Gastrocnemius medialis (tissue), 4 donors: ENCODE results near the gene GUCY2D. TPM values are rescaled to one million over a fixed set of nuclear protein-coding genes. Genes with fewer than 3 reads are reported as not detected.

Experiments
- ATAC-seq, 2 donors: fragments of 150-250 bp; one replicate each; pipeline ENCODE4 v1.9.1; 2016
- DNase-seq, 2 donors: peaks; one replicate each; pipeline ENCODE4 v3.0.0-alpha.2; 2019
- H3K27ac ChIP-seq, 4 donors: fragments of 200-600 bp; sonication (generic); 1 replicate in 1 of 4; 2 replicates in 3 of 4; pipeline ENCODE4 v1.5.1; 2016 to 2018; ENCODE audit warnings: mild to moderate bottlenecking in 2 of 4, moderate library complexity in 1 of 4
- H3K27me3 ChIP-seq, 3 donors: fragments of 200-600 bp; sonication (generic) in 2 of 3; 1 replicate in 1 of 3; 2 replicates in 2 of 3; pipeline versions ENCODE4 v1.5.1 to v1.6.0; 2016 to 2019; ENCODE audit warnings: mild to moderate bottlenecking in 1 of 3, moderate library complexity in 1 of 3
- H3K36me3 ChIP-seq, 2 donors: fragments of 200-600 bp; sonication (generic) in 1 of 2; one replicate each; pipeline ENCODE4 v1.5.1; 2017 to 2018
- H3K4me1 ChIP-seq, 2 donors: fragments of 200-600 bp; sonication (generic) in 1 of 2; one replicate each; pipeline ENCODE4 v1.5.1; 2016 to 2017; ENCODE audit warnings: mild to moderate bottlenecking in 2 of 2
- H3K4me3 ChIP-seq, 4 donors: fragments of 200-600 bp; sonication (generic) in 3 of 4; 1 replicate in 1 of 4; 2 replicates in 3 of 4; pipeline ENCODE4 v1.5.1; 2016 to 2019; ENCODE audit warnings: mild to moderate bottlenecking in 2 of 4
- H3K9me3 ChIP-seq, 3 donors: fragments of 200-600 bp; sonication (generic) in 2 of 3; 1 replicate in 1 of 3; 2 replicates in 2 of 3; pipeline ENCODE4 v1.5.1; 2016 to 2019
- POLR2A ChIP-seq, 2 donors: fragments of 450-650 bp; IDR thresholded peaks; one replicate each; pipeline ENCODE4 v1.6.1; 2017; ENCODE audit warnings: antibody characterized with exemption in 2 of 2, mild to moderate bottlenecking in 2 of 2, moderate library complexity in 2 of 2
- in situ Hi-C, 4 donors: fragments of 200-750 bp; cut with MboI; loops; one replicate each; pipeline versions ENCODE4 v1.15.0 to v1.8.0; 2017; ENCODE audit warnings: low sequenced_read_pairs in 4 of 4
- intact Hi-C: fragments of 100-400 bp; cut with DNase I; formaldehyde crosslinking; loops from one replicate; pipeline ENCODE4 v1.15.1; 2023; ENCODE audit warnings: low total_unique reads
- total RNA-seq, 4 donors: library from RNA; depleted of rRNA; stranded (reverse); fragments of >200 nt; gene quantifications; one replicate each; pipeline versions ENCODE4 v1.1.0 to v1.2.3, GENCODE V29; 2016
- TF ChIP-seq, protein P1 (sequence below), 5 experiments: fragments of 450-650 bp in 3 of 5; fragments of 200-600 bp in 2 of 5; sonication (generic) in 2 of 5; IDR thresholded peaks in 4 of 5; conservative IDR thresholded peaks in 1 of 5; 1 replicate in 4 of 5; 2 replicates in 1 of 5; pipeline ENCODE4 v1.5.1; 2016 to 2019; ENCODE audit warnings: antibody characterized with exemption in 5 of 5, mild to moderate bottlenecking in 3 of 5, moderate library complexity in 3 of 5

GUCY2D gene
- total RNA-seq, 4 donors from 2014 or later = not detected

GRCh38 chr17:7959503-7960253 is 42.7 kb upstream of the GUCY2D start:
- Histone ChIP-seq H3K4me1 (no peaks in the 10 kb centered on the region), H3K9me3 (no peaks in the 10 kb centered on the region), H3K36me3 (no peaks in the 10 kb centered on the region), H3K27me3 (no peaks in the 10 kb centered on the region), H3K4me3 (no peak overlapping the region), H3K27ac (no peak overlapping the region)
- no peak for TF ChIP-seq POLR2A (IDR thresholded peaks at IDR 0.05)
- TF ChIP-seq, protein P1, sequence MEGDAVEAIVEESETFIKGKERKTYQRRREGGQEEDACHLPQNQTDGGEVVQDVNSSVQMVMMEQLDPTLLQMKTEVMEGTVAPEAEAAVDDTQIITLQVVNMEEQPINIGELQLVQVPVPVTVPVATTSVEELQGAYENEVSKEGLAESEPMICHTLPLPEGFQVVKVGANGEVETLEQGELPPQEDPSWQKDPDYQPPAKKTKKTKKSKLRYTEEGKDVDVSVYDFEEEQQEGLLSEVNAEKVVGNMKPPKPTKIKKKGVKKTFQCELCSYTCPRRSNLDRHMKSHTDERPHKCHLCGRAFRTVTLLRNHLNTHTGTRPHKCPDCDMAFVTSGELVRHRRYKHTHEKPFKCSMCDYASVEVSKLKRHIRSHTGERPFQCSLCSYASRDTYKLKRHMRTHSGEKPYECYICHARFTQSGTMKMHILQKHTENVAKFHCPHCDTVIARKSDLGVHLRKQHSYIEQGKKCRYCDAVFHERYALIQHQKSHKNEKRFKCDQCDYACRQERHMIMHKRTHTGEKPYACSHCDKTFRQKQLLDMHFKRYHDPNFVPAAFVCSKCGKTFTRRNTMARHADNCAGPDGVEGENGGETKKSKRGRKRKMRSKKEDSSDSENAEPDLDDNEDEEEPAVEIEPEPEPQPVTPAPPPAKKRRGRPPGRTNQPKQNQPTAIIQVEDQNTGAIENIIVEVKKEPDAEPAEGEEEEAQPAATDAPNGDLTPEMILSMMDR (IDR thresholded peaks at IDR 0.05 in 4 of 5, conservative IDR thresholded peaks at IDR 0.05 in 1 of 5) = no peak
- intact Hi-C loops (no loop called here), in situ Hi-C loops (no loop called here)
- no peak for DNase-seq
- no peak for ATAC-seq

GRCh38 chr17:7961421-7961820 is 41.0 kb upstream of the GUCY2D start:
- DNase-seq = no peak
- Histone ChIP-seq H3K4me3 (no peak overlapping the region), H3K36me3 (no peaks in the 10 kb centered on the region), H3K27me3 (no peaks in the 10 kb centered on the region), H3K27ac (no peak overlapping the region), H3K9me3 (no peaks in the 10 kb centered on the region), H3K4me1 (no peaks in the 10 kb centered on the region)
- TF ChIP-seq POLR2A (IDR thresholded peaks at IDR 0.05) = no peak
- TF ChIP-seq, protein P1 (IDR thresholded peaks at IDR 0.05 in 4 of 5, conservative IDR thresholded peaks at IDR 0.05 in 1 of 5) = no peak
- intact Hi-C loops (no loop called here), in situ Hi-C loops (no loop called here)
- ATAC-seq = no peak

GRCh38 chr17:7967751-7968150 is 34.7 kb upstream of the GUCY2D start:
- Histone ChIP-seq H3K9me3 (no peaks in the 10 kb centered on the region), H3K36me3 (no peaks in the 10 kb centered on the region), H3K27me3 (no peaks in the 10 kb centered on the region), H3K27ac (no peak overlapping the region), H3K4me1 (peaks cover 7 to 9% of the 10 kb centered on the region in 2 donors), H3K4me3 (no peak overlapping the region)
- no peak for ATAC-seq
- intact Hi-C loops = no loop called here
- in situ Hi-C loops = no loop called here
- DNase-seq = no peak
- TF ChIP-seq POLR2A (IDR thresholded peaks at IDR 0.05) = no peak
- TF ChIP-seq, protein P1 (IDR thresholded peaks at IDR 0.05 in 4 of 5, conservative IDR thresholded peaks at IDR 0.05 in 1 of 5) = no peak

- Histone ChIP-seq H3K4me3 (no peak overlapping the region), H3K9me3 (no peaks in the 10 kb centered on the region), H3K4me1 (peaks cover 7 to 11% of the 10 kb centered on the region in 2 donors), H3K36me3 (no peaks in the 10 kb centered on the region), H3K27ac (no peak overlapping the region), H3K27me3 (no peaks in the 10 kb centered on the region)
- no peak for ATAC-seq
- in situ Hi-C loops (no loop called here), intact Hi-C loops (no loop called here)
- TF ChIP-seq, protein P1 (IDR thresholded peaks at IDR 0.05 in 4 of 5, conservative IDR thresholded peaks at IDR 0.05 in 1 of 5) = no peak
- no peak for TF ChIP-seq POLR2A (IDR thresholded peaks at IDR 0.05)
- no peak for DNase-seq
Observed at GRCh38 chr17:7969433-7969832, 33.0 kb upstream of the GUCY2D start.
